HG03097 (cell line): ENCODE data around the gene DPY19L2.
"Not testable (repeated sequence)": the region's sequence is repeated elsewhere in the genome, so short reads cannot be mapped to it uniquely, and the experiment has no call there.

ENCODE experiments used
- ATAC-seq: cut with Tn5 transposase; IDR thresholded peaks from one replicate; pipeline ENCODE4 v1.9.1; 2021; ENCODE audit not compliant: unreplicated experiment, low FRiP score

Gene DPY19L2

GRCh38 chr12:63545298-63545916 is 122.9 kb downstream of the DPY19L2 start:
- not testable (repeated sequence) for ATAC-seq

DNA sequence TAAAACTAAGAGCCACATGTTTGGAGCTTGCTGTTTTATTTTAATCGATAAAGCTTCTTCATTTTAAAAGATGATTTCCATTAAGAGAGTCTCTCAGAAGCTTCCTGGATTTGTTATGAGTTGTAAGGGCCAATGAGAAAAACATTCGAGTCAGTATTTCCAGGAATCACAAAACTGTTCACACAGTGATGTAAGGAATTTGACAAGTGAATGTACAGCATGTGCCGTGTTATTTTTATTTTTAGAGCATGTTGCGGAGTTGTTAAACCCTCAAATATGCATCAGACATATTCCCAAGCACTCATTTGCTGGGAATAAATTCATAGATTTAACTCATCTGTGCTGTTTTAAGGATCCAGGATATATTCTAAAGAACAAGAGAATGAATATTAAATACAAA is 129.6 kb downstream of the DPY19L2 start:
- ATAC-seq = not testable (repeated sequence)

DNA sequence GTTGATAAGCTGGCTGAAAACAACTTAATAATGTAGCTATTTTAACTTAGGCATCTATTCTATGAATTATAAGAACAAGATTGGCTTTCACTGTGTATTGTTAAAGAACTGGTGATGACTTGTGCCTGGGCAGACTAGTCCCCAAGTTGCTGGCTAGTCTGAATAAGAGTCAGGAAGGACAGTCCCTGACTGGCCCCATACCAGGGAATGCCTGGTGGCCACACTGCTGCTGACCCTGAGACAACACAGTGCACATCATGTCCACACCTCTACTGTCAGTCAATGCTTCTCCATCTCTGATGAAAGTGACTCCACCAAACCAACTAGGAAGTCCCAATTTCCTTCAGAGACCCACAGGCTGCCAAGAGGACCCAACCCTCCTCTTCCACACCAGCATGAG is 130.5 kb downstream of the DPY19L2 start:
- ATAC-seq = not testable (repeated sequence)

DNA sequence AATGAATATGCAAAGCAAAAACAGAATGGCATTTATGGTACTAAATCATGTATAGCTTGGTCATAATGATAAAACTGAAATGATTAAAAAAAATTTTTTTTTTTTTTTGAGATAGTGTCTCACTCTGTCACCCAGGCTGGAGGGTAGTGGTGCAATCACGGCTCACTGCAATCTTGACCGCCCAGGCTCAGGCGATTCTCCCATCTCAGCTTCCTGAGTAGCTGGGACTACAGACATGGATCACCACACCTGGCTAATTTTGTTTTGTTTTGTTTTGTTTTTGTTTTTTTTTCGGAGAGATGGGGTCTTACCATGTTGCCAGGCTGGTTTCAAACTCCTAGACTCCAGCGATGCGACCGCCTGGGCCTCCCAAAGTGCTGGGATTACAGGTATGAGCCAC is 138.7 kb downstream of the DPY19L2 start:
- not testable (repeated sequence) for ATAC-seq

GRCh38 chr12:63525831-63526230 is 142.5 kb downstream of the DPY19L2 start:
- ATAC-seq = no peak

DNA sequence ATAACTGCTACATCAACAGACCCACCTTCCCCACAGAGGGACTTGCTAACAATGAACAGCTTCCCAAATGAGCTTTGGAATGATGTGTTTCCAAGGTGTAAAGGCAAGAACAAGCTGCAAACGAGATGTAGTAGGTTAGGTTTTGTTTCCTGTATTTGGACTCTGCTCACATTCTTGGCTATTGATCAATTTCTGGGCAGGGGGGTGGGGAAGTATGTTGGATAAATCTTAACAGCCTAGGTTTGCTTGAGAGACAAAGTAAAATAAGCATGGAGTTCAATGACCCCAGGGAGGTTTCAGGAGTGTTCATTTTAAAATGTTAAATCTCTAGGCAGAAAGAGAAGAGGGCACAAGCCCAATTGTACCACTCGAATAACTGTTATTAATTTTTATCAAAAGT is 146.6 kb downstream of the DPY19L2 start:
- no peak for ATAC-seq
